Mucosa of descending colon (tissue), 3 donors: ENCODE results near the gene TMPRSS3. TPM values are rescaled to one million over a fixed set of nuclear protein-coding genes. Genes with fewer than 3 reads are reported as not detected.
A peak's percentile ranks its signal among the peaks of the same experiment; 100 is the strongest.

ENCODE experiments used
- ATAC-seq: fragments of 200-7000 bp; cut with Tn5 transposase; one replicate; pipeline ENCODE4 v1.9.1; 2020; ENCODE audit warnings: mild to moderate bottlenecking, moderate library complexity
- DNase-seq, 3 donors: peaks; one replicate each; pipeline ENCODE4 v3.0.0-alpha.2; 2020
- H3K36me3 ChIP-seq: fragments of 200-600 bp; one replicate; pipeline ENCODE4 v1.8.0; 2021; ENCODE audit warnings: low read depth, mild to moderate bottlenecking
- H3K4me1 ChIP-seq: fragments of 200-600 bp; one replicate; pipeline ENCODE4 v1.8.0; 2021; ENCODE audit warnings: low read depth, mild to moderate bottlenecking
- H3K4me3 ChIP-seq: fragments of 200-600 bp; one replicate; pipeline ENCODE4 v1.8.0; 2021; ENCODE audit warnings: mild to moderate bottlenecking
- H3K9me3 ChIP-seq: fragments of 200-600 bp; one replicate; pipeline ENCODE4 v1.8.0; 2021; ENCODE audit warnings: mild to moderate bottlenecking
- CTCF ChIP-seq: fragments of 200-600 bp; IDR thresholded peaks from one replicate; pipeline ENCODE4 v1.8.0; 2022; ENCODE audit warnings: antibody characterized with exemption, mild to moderate bottlenecking
- intact Hi-C, 2 donors: fragments of 100-400 bp; cut with DNase I in 1 of 2; cut with micrococcal nuclease in 1 of 2; formaldehyde crosslinking; loops; one replicate each; pipeline versions ENCODE4 v1.11.0 to v1.11.1; 2022; cut with DNase I, micrococcal nuclease
- total RNA-seq, 3 donors: library from RNA; stranded (reverse); fragmentation: NEBNext Ultra II Directional in 2 of 3; extraction: Animal tissue kit (Norgen Biotek cat#: 25700) in 2 of 3; gene quantifications; one replicate each; pipeline versions ENCODE4 v1.2.1 to v1.2.4, GENCODE V29; 2021 to 2023
- donor health status: DM: no; HTN: no; CAD: no; lungs with moderate emphysema.
- donor health status: DM: no; HTN: no; CAD: no.
- donor health status: DM: no; HTN: yes; CAD: no.

TMPRSS3 gene
- total RNA-seq, 3 donors from 2014 or later = 0.35 to 0.72 (median 0.69) TPM

DNA sequence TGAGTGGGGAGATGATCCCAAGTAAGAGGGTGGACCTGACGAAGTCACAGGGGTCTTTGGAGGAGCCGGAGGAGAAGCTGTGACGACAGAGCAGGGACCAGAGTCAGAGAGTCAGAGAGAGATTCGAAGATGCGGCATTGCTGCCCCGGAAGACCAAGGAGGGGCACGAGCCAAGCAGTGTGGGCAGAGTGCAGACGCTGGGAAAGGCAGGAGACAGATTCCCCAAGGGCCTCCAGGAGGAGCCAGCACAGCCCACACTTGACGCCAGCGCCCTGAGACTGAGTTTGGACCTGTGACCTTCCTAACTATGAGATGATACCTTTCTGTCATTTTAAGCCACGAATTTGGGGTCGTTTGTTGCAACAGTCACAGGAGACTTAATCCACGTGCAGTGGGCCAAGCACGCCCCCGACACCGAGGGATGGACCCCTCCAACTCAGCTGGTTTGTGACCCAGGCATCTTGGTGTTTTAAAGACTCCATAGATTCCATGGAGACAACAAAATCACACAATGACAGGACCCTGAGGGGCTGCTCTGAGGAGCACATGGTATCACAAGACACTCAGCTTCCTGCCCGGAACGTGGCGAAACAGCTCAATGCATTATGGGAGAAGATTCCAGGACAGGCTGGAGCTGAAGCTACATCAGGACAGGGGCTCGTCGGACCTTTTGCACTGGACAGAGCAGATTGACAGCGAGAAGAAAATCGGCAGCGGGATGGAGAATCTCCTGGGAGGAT, 18.5 kb downstream of the TMPRSS3 start:
- Histone ChIP-seq H3K4me1 (peaks cover 4% of the 10 kb centered on the region), H3K4me3 (no peak overlapping the region), H3K9me3 (no peaks in the 10 kb centered on the region), H3K36me3 (no peaks in the 10 kb centered on the region)
- ATAC-seq (no peak), DNase-seq (peak in 2 of 3 donors; percentile 21 to 24)
- intact Hi-C loops = no loop called here
- no peak for TF ChIP-seq CTCF

GRCh38 chr21:42376338-42376982, 19.4 kb downstream of the TMPRSS3 start:
- ATAC-seq = peak; percentile 64
- Histone ChIP-seq H3K9me3 (no peaks in the 10 kb centered on the region), H3K4me3 (no peak overlapping the region), H3K36me3 (no peaks in the 10 kb centered on the region), H3K4me1 (peaks cover 4% of the 10 kb centered on the region)
- no peak for TF ChIP-seq CTCF
- DNase-seq = peak; percentile 64 to 74 (median 71)
- intact Hi-C loops = no loop called here

- intact Hi-C loops = no loop called here
- ATAC-seq = peak; percentile 2
- TF ChIP-seq CTCF = no peak
These were observed 19.9 kb downstream of the TMPRSS3 start for GRCh38 chr21:42375966-42376337.

GRCh38 chr21:42375506-42375905, 20.3 kb downstream of the TMPRSS3 start:
- intact Hi-C loops = no loop called here
- peak; percentile 82 for ATAC-seq

More at GRCh38 chr21:42375966-42376337, 19.9 kb downstream of the TMPRSS3 start:
- Histone ChIP-seq H3K4me1 (peaks cover 4% of the 10 kb centered on the region), H3K4me3 (no peak overlapping the region), H3K36me3 (no peaks in the 10 kb centered on the region), H3K9me3 (no peaks in the 10 kb centered on the region)
- DNase-seq = no peak

GRCh38 chr21:42374864-42375499, 20.9 kb downstream of the TMPRSS3 start:
- Histone ChIP-seq H3K4me3 (no peak overlapping the region), H3K4me1 (peaks cover 4% of the 10 kb centered on the region), H3K36me3 (no peaks in the 10 kb centered on the region), H3K9me3 (no peaks in the 10 kb centered on the region)
- DNase-seq (peak in 1 of 3 donors; percentile 38), ATAC-seq (no peak)
- intact Hi-C loops = no loop called here
- TF ChIP-seq CTCF = no peak

More at GRCh38 chr21:42375506-42375905, 20.3 kb downstream of the TMPRSS3 start:
- Histone ChIP-seq H3K4me3 (no peak overlapping the region), H3K9me3 (no peaks in the 10 kb centered on the region), H3K4me1 (peaks cover 4% of the 10 kb centered on the region), H3K36me3 (no peaks in the 10 kb centered on the region)
- DNase-seq = peak; percentile 75 to 79 (median 77)
- no peak for TF ChIP-seq CTCF
